Upper lobe of left lung (tissue), 4 donors: ENCODE measurements around the gene FAM83D.

Experiments
- CTCF ChIP-seq, 6 experiments: fragments of 450-650 bp in 4 of 6; fragments of 200-600 bp in 2 of 6; sonication (generic) in 2 of 6; IDR thresholded peaks; one replicate each; pipeline ENCODE4 v1.5.1; 2016 to 2019; ENCODE audit warnings: antibody characterized with exemption in 6 of 6
- EP300 ChIP-seq, 4 donors: sonication (generic); formaldehyde crosslinking; IDR thresholded peaks; one replicate each; pipeline ENCODE4 v1.5.1; 2017; ENCODE audit warnings: antibody characterized with exemption in 4 of 4, control low read depth in 2 of 4
- POLR2A ChIP-seq, 4 donors: fragments of 450-650 bp; IDR thresholded peaks; one replicate each; pipeline ENCODE4 v1.5.1; 2016 to 2017; ENCODE audit warnings: antibody characterized with exemption in 4 of 4, mild to moderate bottlenecking in 2 of 4
- POLR2AphosphoS5 ChIP-seq, 2 donors: sonication (generic); formaldehyde crosslinking; IDR thresholded peaks; one replicate each; pipeline ENCODE4 v1.5.1; 2017; ENCODE audit warnings: antibody characterized with exemption in 2 of 2

GRCh38 chr20:38930242-38930569 is 4.0 kb downstream of the FAM83D start:
- TF ChIP-seq CTCF (IDR thresholded peaks at IDR 0.05) (no peak), EP300 (IDR thresholded peaks at IDR 0.05) (no peak), POLR2AphosphoS5 (IDR thresholded peaks at IDR 0.05) (no peak), POLR2A (IDR thresholded peaks at IDR 0.05) (no peak)
